GM12874 (cell line): ENCODE results near the gene PRDM16.

Source experiments
- CTCF ChIP-seq: IDR thresholded peaks from 2 replicates; pipeline ENCODE4 v1.5.1; 2011; ENCODE audit warnings: low read depth, mild to moderate bottlenecking, control low read depth, low read length, moderate library complexity; ENCODE audit not compliant: insufficient read depth

PRDM16 gene

GRCh38 chr1:3476666-3477065, 407.7 kb downstream of the PRDM16 start:
- no peak for TF ChIP-seq CTCF

GRCh38 chr1:3477241-3477995, 408.4 kb downstream of the PRDM16 start:
- no peak for TF ChIP-seq CTCF

GRCh38 chr1:3478187-3478586, 409.2 kb downstream of the PRDM16 start:
- TF ChIP-seq CTCF: no peak

GRCh38 chr1:3479511-3480368, 410.7 kb downstream of the PRDM16 start:
- TF ChIP-seq CTCF: no peak

- TF ChIP-seq CTCF: no peak
Measured at GRCh38 chr1:3480369-3480719, 411.3 kb downstream of the PRDM16 start.

GRCh38 chr1:3481046-3481445, 412.0 kb downstream of the PRDM16 start:
- no peak for TF ChIP-seq CTCF

GRCh38 chr1:3481836-3482375, 412.9 kb downstream of the PRDM16 start:
- TF ChIP-seq CTCF: no peak
